ENCODE data around the gene TRIO. TPM values are rescaled to one million over a fixed set of nuclear protein-coding genes. Genes with fewer than 3 reads are reported as not detected.

Gene TRIO
- total RNA-seq, 1 experiment from 2014 or later = 88.8 TPM

- no peak for TF ChIP-seq IRF1 (CRISPR knock-in tag; IDR thresholded peaks at IDR 0.05)
These were observed 307.6 kb downstream of the TRIO start (continued) for GRCh38 chr5:14450742-14451141.

GRCh38 chr5:14451871-14452270 is 308.7 kb downstream of the TRIO start:
- no peak for TF ChIP-seq CREM (CRISPR knock-in tag; IDR thresholded peaks at IDR 0.05)
- no peak for TF ChIP-seq ZMAT4 (CRISPR knock-in tag; IDR thresholded peaks at IDR 0.05)
- no peak for TF ChIP-seq ERG (CRISPR knock-in tag; IDR thresholded peaks at IDR 0.05)
- TF ChIP-seq NR3C1 (CRISPR knock-in tag; conservative IDR thresholded peaks at IDR 0.05; ENCODE audit: low read depth) = no peak
- no peak for TF ChIP-seq ZNF425 (CRISPR knock-in tag; conservative IDR thresholded peaks at IDR 0.05)
- no peak for TF ChIP-seq PRDM15 (CRISPR knock-in tag; IDR thresholded peaks at IDR 0.05)
- no peak for TF ChIP-seq NR2C2 (CRISPR knock-in tag; IDR thresholded peaks at IDR 0.05)
- no peak for TF ChIP-seq SOX15 (CRISPR knock-in tag; IDR thresholded peaks at IDR 0.05)
- no peak for TF ChIP-seq HMGXB4 (CRISPR knock-in tag; IDR thresholded peaks at IDR 0.05)
- TF ChIP-seq IRF2 (CRISPR knock-in tag; IDR thresholded peaks at IDR 0.05; ENCODE audit: borderline replicate concordance, low read depth) = no peak
- no peak for TF ChIP-seq HMGA2 (CRISPR knock-in tag; IDR thresholded peaks at IDR 0.05)
- no peak for TF ChIP-seq PREB (CRISPR knock-in tag; IDR thresholded peaks at IDR 0.05; ENCODE audit: borderline replicate concordance)
- TF ChIP-seq ZNF671 (CRISPR knock-in tag; IDR thresholded peaks at IDR 0.05) = no peak
- no peak for DNase-seq (ENCODE audit: low spot score)
- H3K27ac Mint-ChIP-seq = peak overlapping the region; percentile 91
- H3K4me3 Mint-ChIP-seq = no peak overlapping the region
- peaks cover 24% of the 10 kb centered on the region for H3K9me3 Mint-ChIP-seq
- peaks cover 35% of the 10 kb centered on the region for H3K4me1 Mint-ChIP-seq
- H3K27me3 Mint-ChIP-seq (ENCODE audit: low read depth) = peaks cover 4% of the 10 kb centered on the region; the same call in 1 of the 2 replicates
- H3K36me3 Mint-ChIP-seq = peaks cover 37% of the 10 kb centered on the region
- ChIA-PET CTCF (no interaction called here), POLR2A (no interaction called here)
- no peak for ATAC-seq
